ENCODE data around the gene STRIP1.

Gene STRIP1

DNA sequence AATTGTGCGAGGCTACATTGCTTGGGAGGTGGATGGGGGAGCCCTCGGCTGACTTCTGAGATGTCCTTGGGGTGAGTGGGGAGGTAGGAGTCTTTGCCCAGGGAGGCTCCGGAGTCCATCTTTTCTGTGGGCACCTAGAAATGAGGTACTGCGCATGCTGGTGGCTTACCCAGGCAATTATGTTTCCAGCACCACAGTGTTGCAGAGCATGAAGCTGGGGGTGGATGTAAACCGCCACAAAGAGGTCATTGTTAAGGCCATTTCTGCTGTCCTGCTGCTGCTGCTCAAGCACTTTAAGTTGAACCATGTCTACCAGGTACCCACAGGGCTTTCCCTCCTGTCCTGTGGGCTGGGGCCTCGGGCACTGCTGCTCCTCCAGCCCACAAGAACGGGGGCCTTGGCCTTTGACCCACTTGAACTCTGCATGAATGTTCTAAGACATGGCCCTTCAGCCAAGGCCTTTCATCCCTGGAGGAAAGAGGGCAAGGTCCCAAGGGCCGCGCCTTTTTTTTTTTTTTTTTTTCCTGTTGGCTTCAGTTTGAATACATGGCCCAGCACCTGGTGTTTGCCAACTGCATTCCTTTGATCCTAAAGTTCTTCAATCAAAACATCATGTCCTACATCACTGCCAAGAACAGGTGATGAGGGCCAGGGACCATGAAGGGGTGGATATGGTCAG is 14.6 kb downstream of the STRIP1 start:
- H2AFZ ChIP-seq (ENCODE audit: low read length) = no peak overlapping the region
- no peaks in the 10 kb centered on the region for H4K20me1 ChIP-seq (ENCODE audit: insufficient read depth, low read length)
- H3K79me2 ChIP-seq (ENCODE audit: low read length) = no peaks in the 10 kb centered on the region
- H3F3A ChIP-seq (ENCODE audit: insufficient read depth, low read length) = no peaks in the 10 kb centered on the region
- no peaks in the 10 kb centered on the region for H3K9me3 ChIP-seq (replicated peaks; ENCODE audit: insufficient read depth, low read length)
- H3K4me1 ChIP-seq (ENCODE audit: low read length) = no peaks in the 10 kb centered on the region
- TF ChIP-seq EZH2 (optimal IDR thresholded peaks at IDR 0.05; ENCODE audit: low read depth, low read length) = no peak
- TF ChIP-seq, protein P1, sequence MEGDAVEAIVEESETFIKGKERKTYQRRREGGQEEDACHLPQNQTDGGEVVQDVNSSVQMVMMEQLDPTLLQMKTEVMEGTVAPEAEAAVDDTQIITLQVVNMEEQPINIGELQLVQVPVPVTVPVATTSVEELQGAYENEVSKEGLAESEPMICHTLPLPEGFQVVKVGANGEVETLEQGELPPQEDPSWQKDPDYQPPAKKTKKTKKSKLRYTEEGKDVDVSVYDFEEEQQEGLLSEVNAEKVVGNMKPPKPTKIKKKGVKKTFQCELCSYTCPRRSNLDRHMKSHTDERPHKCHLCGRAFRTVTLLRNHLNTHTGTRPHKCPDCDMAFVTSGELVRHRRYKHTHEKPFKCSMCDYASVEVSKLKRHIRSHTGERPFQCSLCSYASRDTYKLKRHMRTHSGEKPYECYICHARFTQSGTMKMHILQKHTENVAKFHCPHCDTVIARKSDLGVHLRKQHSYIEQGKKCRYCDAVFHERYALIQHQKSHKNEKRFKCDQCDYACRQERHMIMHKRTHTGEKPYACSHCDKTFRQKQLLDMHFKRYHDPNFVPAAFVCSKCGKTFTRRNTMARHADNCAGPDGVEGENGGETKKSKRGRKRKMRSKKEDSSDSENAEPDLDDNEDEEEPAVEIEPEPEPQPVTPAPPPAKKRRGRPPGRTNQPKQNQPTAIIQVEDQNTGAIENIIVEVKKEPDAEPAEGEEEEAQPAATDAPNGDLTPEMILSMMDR (IDR thresholded peaks at IDR 0.05; ENCODE audit: low read length) = no peak
- no peak for TF ChIP-seq EZH2phosphoT487 (IDR thresholded peaks at IDR 0.05; ENCODE audit: low read length)
- H3K4me3 ChIP-seq (ENCODE audit: low read length) = no peak overlapping the region
- H3K27ac ChIP-seq (ENCODE audit: low read length) = no peak overlapping the region
- DNase-seq = no peak
- no peaks in the 10 kb centered on the region for H3K36me3 ChIP-seq (replicated peaks; ENCODE audit: insufficient read depth, low read length)
- no peak overlapping the region for H3K9ac ChIP-seq (ENCODE audit: low read length)
- H3K4me2 ChIP-seq (ENCODE audit: low read depth, low read length) = no peak overlapping the region
- H3K9me2 ChIP-seq (replicated peaks; ENCODE audit: insufficient read depth, low read length) = no peaks in the 10 kb centered on the region
- no peaks in the 10 kb centered on the region for H3K27me3 ChIP-seq (replicated peaks; ENCODE audit: insufficient read depth, low read length)

- Histone ChIP-seq H2AFZ (ENCODE audit: low read length) (no peak overlapping the region), H3K36me3 (replicated peaks; ENCODE audit: insufficient read depth, low read length) (no peaks in the 10 kb centered on the region), H4K20me1 (ENCODE audit: insufficient read depth, low read length) (no peaks in the 10 kb centered on the region), H3K9me2 (replicated peaks; ENCODE audit: insufficient read depth, low read length) (no peaks in the 10 kb centered on the region), H3K9ac (ENCODE audit: low read length) (no peak overlapping the region), H3K4me1 (ENCODE audit: low read length) (no peaks in the 10 kb centered on the region), H3K27ac (ENCODE audit: low read length) (no peak overlapping the region), H3F3A (ENCODE audit: insufficient read depth, low read length) (no peaks in the 10 kb centered on the region), H3K4me3 (ENCODE audit: low read length) (no peak overlapping the region), H3K4me2 (ENCODE audit: low read depth, low read length) (no peak overlapping the region), H3K9me3 (replicated peaks; ENCODE audit: insufficient read depth, low read length) (no peaks in the 10 kb centered on the region), H3K27me3 (replicated peaks; ENCODE audit: insufficient read depth, low read length) (no peaks in the 10 kb centered on the region), H3K79me2 (ENCODE audit: low read length) (no peaks in the 10 kb centered on the region)
- no peak for DNase-seq
- TF ChIP-seq EZH2 (optimal IDR thresholded peaks at IDR 0.05; ENCODE audit: low read depth, low read length) = no peak
- TF ChIP-seq, protein P1 (IDR thresholded peaks at IDR 0.05; ENCODE audit: low read length) = no peak
- no peak for TF ChIP-seq EZH2phosphoT487 (IDR thresholded peaks at IDR 0.05; ENCODE audit: low read length)
These were observed 15.6 kb downstream of the STRIP1 start for GRCh38 chr1:110049801-110050601.

GRCh38 chr1:110050602-110051261 is 16.3 kb downstream of the STRIP1 start:
- no peak overlapping the region for H3K27ac ChIP-seq (ENCODE audit: low read length)
- H3K9me3 ChIP-seq (replicated peaks; ENCODE audit: insufficient read depth, low read length) = no peaks in the 10 kb centered on the region
- no peaks in the 10 kb centered on the region for H3K36me3 ChIP-seq (replicated peaks; ENCODE audit: insufficient read depth, low read length)
- no peaks in the 10 kb centered on the region for H4K20me1 ChIP-seq (ENCODE audit: insufficient read depth, low read length)
- H2AFZ ChIP-seq (ENCODE audit: low read length) = no peak overlapping the region
- no peaks in the 10 kb centered on the region for H3K9me2 ChIP-seq (replicated peaks; ENCODE audit: insufficient read depth, low read length)
- no peak overlapping the region for H3K9ac ChIP-seq (ENCODE audit: low read length)
- no peaks in the 10 kb centered on the region for H3F3A ChIP-seq (ENCODE audit: insufficient read depth, low read length)
- no peaks in the 10 kb centered on the region for H3K4me1 ChIP-seq (ENCODE audit: low read length)
- TF ChIP-seq EZH2 (optimal IDR thresholded peaks at IDR 0.05; ENCODE audit: low read depth, low read length) (no peak), EZH2phosphoT487 (IDR thresholded peaks at IDR 0.05; ENCODE audit: low read length) (no peak)
- TF ChIP-seq, protein P1 (IDR thresholded peaks at IDR 0.05; ENCODE audit: low read length) = no peak
- DNase-seq = no peak
- H3K79me2 ChIP-seq (ENCODE audit: low read length) = no peaks in the 10 kb centered on the region
- H3K27me3 ChIP-seq (replicated peaks; ENCODE audit: insufficient read depth, low read length) = no peaks in the 10 kb centered on the region
- no peak overlapping the region for H3K4me3 ChIP-seq (ENCODE audit: low read length)
- no peak overlapping the region for H3K4me2 ChIP-seq (ENCODE audit: low read depth, low read length)

Data from MM.1S (cell line).